IPS-20b (cell line): ENCODE results near the gene SMARCD3.
A peak's percentile ranks its signal among the peaks of the same experiment; 100 is the strongest.

ENCODE experiments used
- H3K27ac ChIP-seq: one replicate; pipeline ENCODE4 v1.5.1; 2013; ENCODE audit warnings: low read length
- H3K27me3 ChIP-seq: 2 replicates; pipeline ENCODE4 v1.6.1; 2013; ENCODE audit warnings: mild to moderate bottlenecking, low read length, inconsistent platforms; ENCODE audit not compliant: insufficient read depth
- H3K36me3 ChIP-seq: 2 replicates; pipeline ENCODE4 v1.6.1; 2013; ENCODE audit warnings: low read depth, mild to moderate bottlenecking, inconsistent platforms, low read length, moderate library complexity; ENCODE audit not compliant: insufficient read depth
- H3K4me1 ChIP-seq: 2 replicates; pipeline ENCODE4 v1.6.1; 2013; ENCODE audit warnings: mild to moderate bottlenecking, control low read depth, inconsistent platforms, low read length, moderate library complexity; ENCODE audit not compliant: insufficient read depth
- H3K4me3 ChIP-seq: 2 replicates; pipeline ENCODE4 v1.5.1; 2013; ENCODE audit warnings: mild to moderate bottlenecking, low read length, inconsistent platforms
- H3K9ac ChIP-seq: 2 replicates; pipeline ENCODE4 v1.6.1; 2013; ENCODE audit warnings: low read depth, mild to moderate bottlenecking, inconsistent platforms, low read length, moderate library complexity
- H3K9me3 ChIP-seq: 2 replicates; pipeline ENCODE4 v1.6.1; 2013; ENCODE audit warnings: mild to moderate bottlenecking, low read depth, low read length, inconsistent platforms; ENCODE audit not compliant: insufficient read depth

The SMARCD3 gene

GRCh38 chr7:151279868-151280267 lies 31.4 kb upstream of the SMARCD3 start:
- H3K4me3 ChIP-seq: no peak overlapping the region
- H3K4me1 ChIP-seq: no peaks in the 10 kb centered on the region
- no peak overlapping the region for H3K9ac ChIP-seq
- H3K27me3 ChIP-seq: peaks cover 51% of the 10 kb centered on the region
- no peaks in the 10 kb centered on the region for H3K9me3 ChIP-seq
- no peak overlapping the region for H3K27ac ChIP-seq
- H3K36me3 ChIP-seq: no peaks in the 10 kb centered on the region

GRCh38 chr7:151278949-151279348 lies 30.5 kb upstream of the SMARCD3 start:
- Histone ChIP-seq H3K4me1 (no peaks in the 10 kb centered on the region), H3K27me3 (peaks cover 55% of the 10 kb centered on the region)

GRCh38 chr7:151277631-151278030 lies 29.1 kb upstream of the SMARCD3 start:
- no peaks in the 10 kb centered on the region for H3K9me3 ChIP-seq
- no peak overlapping the region for H3K9ac ChIP-seq
- H3K36me3 ChIP-seq: no peaks in the 10 kb centered on the region
- H3K4me1 ChIP-seq: no peaks in the 10 kb centered on the region
- H3K27ac ChIP-seq: no peak overlapping the region
- no peak overlapping the region for H3K4me3 ChIP-seq
- H3K27me3 ChIP-seq: peaks cover 55% of the 10 kb centered on the region

More at GRCh38 chr7:151278949-151279348, 30.5 kb upstream of the SMARCD3 start:
- Histone ChIP-seq H3K9ac (no peak overlapping the region), H3K9me3 (no peaks in the 10 kb centered on the region), H3K36me3 (no peaks in the 10 kb centered on the region), H3K27ac (no peak overlapping the region), H3K4me3 (no peak overlapping the region)

- Histone ChIP-seq H3K4me1 (no peaks in the 10 kb centered on the region), H3K27ac (no peak overlapping the region), H3K27me3 (peaks cover 55% of the 10 kb centered on the region), H3K9me3 (no peaks in the 10 kb centered on the region), H3K36me3 (no peaks in the 10 kb centered on the region), H3K9ac (no peak overlapping the region), H3K4me3 (peak overlapping the region; percentile 59; the same call in 1 of the 2 replicates)
Measured at GRCh38 chr7:151276666-151277590, 28.4 kb upstream of the SMARCD3 start.

GRCh38 chr7:151275813-151276577 lies 27.5 kb upstream of the SMARCD3 start:
- no peak overlapping the region for H3K27ac ChIP-seq
- peak overlapping the region; percentile 53; the same call in 1 of the 2 replicates for H3K4me3 ChIP-seq
- no peaks in the 10 kb centered on the region for H3K9me3 ChIP-seq
- H3K9ac ChIP-seq: no peak overlapping the region
- peaks cover 54% of the 10 kb centered on the region for H3K27me3 ChIP-seq
- no peaks in the 10 kb centered on the region for H3K36me3 ChIP-seq
- no peaks in the 10 kb centered on the region for H3K4me1 ChIP-seq

GRCh38 chr7:151274936-151275812 lies 26.7 kb upstream of the SMARCD3 start:
- no peaks in the 10 kb centered on the region for H3K36me3 ChIP-seq
- H3K9me3 ChIP-seq: no peaks in the 10 kb centered on the region
- H3K4me1 ChIP-seq: no peaks in the 10 kb centered on the region
- H3K27ac ChIP-seq: no peak overlapping the region
- no peak overlapping the region for H3K4me3 ChIP-seq
- peaks cover 50% of the 10 kb centered on the region for H3K27me3 ChIP-seq
- H3K9ac ChIP-seq: no peak overlapping the region

- H3K27ac ChIP-seq: no peak overlapping the region
- H3K36me3 ChIP-seq: no peaks in the 10 kb centered on the region
- no peak overlapping the region for H3K4me3 ChIP-seq
- H3K9me3 ChIP-seq: no peaks in the 10 kb centered on the region
- no peak overlapping the region for H3K9ac ChIP-seq
- no peaks in the 10 kb centered on the region for H3K4me1 ChIP-seq
- H3K27me3 ChIP-seq: peaks cover 44% of the 10 kb centered on the region
Measured at GRCh38 chr7:151274396-151274795, 25.9 kb upstream of the SMARCD3 start.

GRCh38 chr7:151273651-151274390 lies 25.3 kb upstream of the SMARCD3 start:
- Histone ChIP-seq H3K27ac (no peak overlapping the region), H3K9me3 (no peaks in the 10 kb centered on the region), H3K9ac (no peak overlapping the region), H3K36me3 (no peaks in the 10 kb centered on the region), H3K4me1 (no peaks in the 10 kb centered on the region), H3K27me3 (peaks cover 38% of the 10 kb centered on the region), H3K4me3 (no peak overlapping the region)

GRCh38 chr7:151272877-151273276 lies 24.4 kb upstream of the SMARCD3 start:
- no peak overlapping the region for H3K4me3 ChIP-seq

GRCh38 chr7:151272405-151272804 lies 23.9 kb upstream of the SMARCD3 start:
- Histone ChIP-seq H3K4me3 (no peak overlapping the region), H3K9ac (no peak overlapping the region), H3K27me3 (peaks cover 26% of the 10 kb centered on the region), H3K27ac (no peak overlapping the region), H3K4me1 (no peaks in the 10 kb centered on the region), H3K36me3 (no peaks in the 10 kb centered on the region), H3K9me3 (no peaks in the 10 kb centered on the region)

More at GRCh38 chr7:151272877-151273276, 24.4 kb upstream of the SMARCD3 start:
- Histone ChIP-seq H3K4me1 (no peaks in the 10 kb centered on the region), H3K27ac (no peak overlapping the region), H3K27me3 (peaks cover 31% of the 10 kb centered on the region), H3K9me3 (no peaks in the 10 kb centered on the region), H3K9ac (no peak overlapping the region), H3K36me3 (no peaks in the 10 kb centered on the region)
